GM19035 (cell line): ENCODE measurements around the gene RHD.
A peak's percentile ranks its signal among the peaks of the same experiment; 100 is the strongest.
"Not testable (repeated sequence)": the region's sequence is repeated elsewhere in the genome, so short reads cannot be mapped to it uniquely, and the experiment has no call there.

Source experiments
- ATAC-seq: cut with Tn5 transposase; IDR thresholded peaks from one replicate; pipeline ENCODE4 v1.9.1; 2021; ENCODE audit not compliant: unreplicated experiment

RHD gene

GRCh38 chr1:25302330-25302729 is 30.0 kb downstream of the RHD start:
- ATAC-seq: not testable (repeated sequence)

- ATAC-seq: not testable (repeated sequence)
These were observed 32.6 kb downstream of the RHD start for GRCh38 chr1:25304936-25305335.

GRCh38 chr1:25308168-25308567 is 35.9 kb downstream of the RHD start:
- not testable (repeated sequence) for ATAC-seq

- not testable (repeated sequence) for ATAC-seq
These were observed 36.8 kb downstream of the RHD start for GRCh38 chr1:25309085-25309484.

- not testable (repeated sequence) for ATAC-seq
These were observed 37.2 kb downstream of the RHD start for GRCh38 chr1:25309486-25309885.

GRCh38 chr1:25312806-25313470 is 40.6 kb downstream of the RHD start:
- ATAC-seq: not testable (repeated sequence)

- ATAC-seq: not testable (repeated sequence)
These were observed 48.1 kb downstream of the RHD start for GRCh38 chr1:25320314-25320938.

- ATAC-seq: not testable (repeated sequence)
These were observed 49.8 kb downstream of the RHD start for GRCh38 chr1:25322127-25322526.

- not testable (repeated sequence) for ATAC-seq
These were observed 52.1 kb downstream of the RHD start for GRCh38 chr1:25324407-25324806.

- ATAC-seq: not testable (repeated sequence)
These were observed 55.8 kb downstream of the RHD start for GRCh38 chr1:25327864-25328790.

- ATAC-seq: not testable (repeated sequence)
These were observed 56.5 kb downstream of the RHD start for GRCh38 chr1:25328791-25329185.

GRCh38 chr1:25329336-25329735 is 57.0 kb downstream of the RHD start:
- not testable (repeated sequence) for ATAC-seq

GRCh38 chr1:25329950-25330349 is 57.6 kb downstream of the RHD start:
- ATAC-seq: not testable (repeated sequence)

GRCh38 chr1:25336922-25337354 is 64.6 kb downstream of the RHD start:
- not testable (repeated sequence) for ATAC-seq

- peak; percentile 36 for ATAC-seq
These were observed 65.3 kb downstream of the RHD start for GRCh38 chr1:25337483-25338187.

- peak; percentile 66 for ATAC-seq
These were observed 66.1 kb downstream of the RHD start, which contains the start of gene TMEM50A for GRCh38 chr1:25338188-25338981. Gene TMEM50A (plus strand): TSS chr1:25338334. CDS start chr1:25340487, 2,153 bp downstream.

- ATAC-seq: no peak
These were observed 66.7 kb downstream of the RHD start for GRCh38 chr1:25338986-25339385.

- no peak for ATAC-seq
These were observed 69.4 kb downstream of the RHD start for GRCh38 chr1:25341746-25342145.

GRCh38 chr1:25342846-25343245 is 70.5 kb downstream of the RHD start:
- ATAC-seq: no peak

GRCh38 chr1:25343872-25344271 is 71.6 kb downstream of the RHD start:
- no peak for ATAC-seq
